MM.1S (cell line): Measurements from ENCODE around the gene CNMD.

Experiments used
- DNase-seq: peaks from one replicate; pipeline ENCODE4 v3.0.0-alpha.2; 2015
- H2AFZ ChIP-seq: fragments of 300-600 bp; sonication (generic); 2 replicates; pipeline ENCODE4 v1.6.0; 2016; ENCODE audit warnings: antibody characterized with exemption, low read length
- H3F3A ChIP-seq: fragments of 300-600 bp; sonication (generic); 2 replicates; pipeline ENCODE4 v1.6.1; 2016; ENCODE audit warnings: mild to moderate bottlenecking, antibody characterized with exemption, low read length, moderate library complexity, mixed read lengths; ENCODE audit not compliant: insufficient read depth
- H3K27ac ChIP-seq: fragments of 300-600 bp; sonication (generic); 2 replicates; pipeline ENCODE4 v1.5.1; 2016; ENCODE audit warnings: mild to moderate bottlenecking, low read length
- H3K27me3 ChIP-seq: fragments of 300-600 bp; sonication (generic); replicated peaks from 2 replicates; pipeline ENCODE4 v1.6.0; 2016; ENCODE audit warnings: low read length; ENCODE audit not compliant: insufficient read depth
- H3K36me3 ChIP-seq: fragments of 300-600 bp; sonication (generic); replicated peaks from 2 replicates; pipeline ENCODE4 v1.6.1; 2016; ENCODE audit warnings: mild to moderate bottlenecking, low read length, mixed read lengths; ENCODE audit not compliant: insufficient read depth
- H3K4me1 ChIP-seq: fragments of 300-600 bp; sonication (generic); 2 replicates; pipeline ENCODE4 v1.6.1; 2016; ENCODE audit warnings: low read length, mixed read lengths
- H3K4me2 ChIP-seq: fragments of 300-600 bp; sonication (generic); 2 replicates; pipeline ENCODE4 v1.6.0; 2016; ENCODE audit warnings: low read depth, low read length
- H3K4me3 ChIP-seq: fragments of 300-600 bp; sonication (generic); 2 replicates; pipeline ENCODE4 v1.5.1; 2016; ENCODE audit warnings: low read length, mixed read lengths
- H3K79me2 ChIP-seq: fragments of 300-600 bp; sonication (generic); 2 replicates; pipeline ENCODE4 v1.6.1; 2016; ENCODE audit warnings: mixed run types, low read length, mixed read lengths
- H3K9ac ChIP-seq: fragments of 300-600 bp; sonication (generic); 2 replicates; pipeline ENCODE4 v1.6.1; 2016; ENCODE audit warnings: low read length, mixed read lengths
- H3K9me2 ChIP-seq: fragments of 300-600 bp; sonication (generic); replicated peaks from 2 replicates; pipeline ENCODE4 v1.6.1; 2016; ENCODE audit warnings: mild to moderate bottlenecking, low read length, mixed read lengths; ENCODE audit not compliant: insufficient read depth
- H3K9me3 ChIP-seq: fragments of 300-600 bp; sonication (generic); replicated peaks from 2 replicates; pipeline ENCODE4 v1.6.1; 2016; ENCODE audit warnings: mild to moderate bottlenecking, low read length, mixed read lengths; ENCODE audit not compliant: insufficient read depth
- H4K20me1 ChIP-seq: fragments of 300-600 bp; sonication (generic); 2 replicates; pipeline ENCODE4 v1.6.1; 2016; ENCODE audit warnings: mild to moderate bottlenecking, low read length, moderate library complexity, mixed read lengths; ENCODE audit not compliant: insufficient read depth
- CTCF ChIP-seq: fragments of 300-600 bp; sonication (generic); IDR thresholded peaks from 2 replicates; pipeline ENCODE4 v1.5.1; 2016; ENCODE audit warnings: antibody characterized with exemption, low read length, mixed read lengths
- EZH2 ChIP-seq: fragments of 300-600 bp; sonication (generic); optimal IDR thresholded peaks from 2 replicates; pipeline ENCODE3; 2017; ENCODE audit warnings: low read depth, mild to moderate bottlenecking, antibody characterized with exemption, low read length, mixed read lengths
- EZH2phosphoT487 ChIP-seq: fragments of 300-600 bp; sonication (generic); IDR thresholded peaks from 2 replicates; pipeline ENCODE4 v1.6.1; 2018; ENCODE audit warnings: antibody characterized with exemption, low read length

Gene CNMD

GRCh38 chr13:52751196-52751595, 11.6 kb upstream of the CNMD start:
- H4K20me1 ChIP-seq: no peaks in the 10 kb centered on the region
- H3K27ac ChIP-seq: no peak overlapping the region
- no peaks in the 10 kb centered on the region for H3K9me2 ChIP-seq
- no peak overlapping the region for H2AFZ ChIP-seq
- H3K9me3 ChIP-seq: no peaks in the 10 kb centered on the region
- no peaks in the 10 kb centered on the region for H3K4me1 ChIP-seq
- H3K27me3 ChIP-seq: no peaks in the 10 kb centered on the region
- no peaks in the 10 kb centered on the region for H3K36me3 ChIP-seq
- H3K4me3 ChIP-seq: no peak overlapping the region
- no peak for DNase-seq
- H3K79me2 ChIP-seq: no peaks in the 10 kb centered on the region
- no peak overlapping the region for H3K9ac ChIP-seq
- no peak overlapping the region for H3K4me2 ChIP-seq
- no peak for TF ChIP-seq CTCF
- no peak for TF ChIP-seq EZH2
- TF ChIP-seq EZH2phosphoT487: no peak
- H3F3A ChIP-seq: no peaks in the 10 kb centered on the region

GRCh38 chr13:52750713-52751112, 11.1 kb upstream of the CNMD start:
- Histone ChIP-seq H3K9me2 (no peaks in the 10 kb centered on the region), H3F3A (no peaks in the 10 kb centered on the region), H3K9ac (no peak overlapping the region), H3K4me1 (no peaks in the 10 kb centered on the region), H3K79me2 (no peaks in the 10 kb centered on the region), H2AFZ (no peak overlapping the region), H3K27me3 (no peaks in the 10 kb centered on the region), H3K4me3 (no peak overlapping the region), H3K4me2 (no peak overlapping the region), H4K20me1 (no peaks in the 10 kb centered on the region), H3K36me3 (no peaks in the 10 kb centered on the region), H3K9me3 (no peaks in the 10 kb centered on the region), H3K27ac (no peak overlapping the region)
- no peak for DNase-seq
- TF ChIP-seq CTCF (no peak), EZH2 (no peak), EZH2phosphoT487 (no peak)

- H3K27me3 ChIP-seq: no peaks in the 10 kb centered on the region
- H3K79me2 ChIP-seq: no peaks in the 10 kb centered on the region
- no peaks in the 10 kb centered on the region for H4K20me1 ChIP-seq
- no peaks in the 10 kb centered on the region for H3K9me2 ChIP-seq
- H3K27ac ChIP-seq: no peak overlapping the region
- no peaks in the 10 kb centered on the region for H3K36me3 ChIP-seq
- no peaks in the 10 kb centered on the region for H3F3A ChIP-seq
- H2AFZ ChIP-seq: no peak overlapping the region
- no peak overlapping the region for H3K4me3 ChIP-seq
- TF ChIP-seq EZH2phosphoT487: no peak
- no peak for TF ChIP-seq EZH2
- no peak for TF ChIP-seq CTCF
- no peak for DNase-seq
- H3K4me2 ChIP-seq: no peak overlapping the region
- no peaks in the 10 kb centered on the region for H3K9me3 ChIP-seq
- no peak overlapping the region for H3K9ac ChIP-seq
- H3K4me1 ChIP-seq: no peaks in the 10 kb centered on the region
These were observed 9.8 kb upstream of the CNMD start for GRCh38 chr13:52749419-52749818.
